Right lobe of liver (tissue), 6 donors: ENCODE measurements around the gene OR6B1. TPM values are rescaled to one million over a fixed set of nuclear protein-coding genes. Genes with fewer than 3 reads are reported as not detected.

Experiments
- ATAC-seq, 4 donors: fragments of 200-7000 bp; cut with Tn5 transposase; one replicate each; pipeline ENCODE4 v1.9.1; 2020; ENCODE audit warnings: mild to moderate bottlenecking in 4 of 4, moderate library complexity in 4 of 4
- DNase-seq, 3 donors: peaks; one replicate each; pipeline ENCODE4 v3.0.0-alpha.2; 2020
- H3K27ac ChIP-seq, 3 donors: fragments of 200-600 bp; one replicate each; pipeline ENCODE4 v1.8.0; 2022
- H3K27me3 ChIP-seq, 2 donors: fragments of 200-600 bp; one replicate each; pipeline ENCODE4 v1.8.0; 2022
- H3K36me3 ChIP-seq, 4 donors: fragments of 200-600 bp; sonication (generic) in 1 of 4; one replicate each; pipeline versions ENCODE4 v1.5.1 to v1.8.0; 2017 to 2022; ENCODE audit warnings: control low read depth in 1 of 4
- H3K4me1 ChIP-seq, 4 donors: fragments of 200-600 bp; sonication (generic) in 1 of 4; one replicate each; pipeline versions ENCODE4 v1.5.1 to v1.8.0; 2017 to 2022; ENCODE audit warnings: control low read depth in 1 of 4
- H3K4me3 ChIP-seq, 3 donors: fragments of 200-600 bp; one replicate each; pipeline ENCODE4 v1.8.0; 2022
- H3K9me3 ChIP-seq, 4 donors: fragments of 200-600 bp; sonication (generic) in 1 of 4; one replicate each; pipeline versions ENCODE4 v1.5.1 to v1.8.0; 2017 to 2022; ENCODE audit warnings: control low read depth in 1 of 4
- CTCF ChIP-seq, 4 donors: fragments of 200-600 bp in 3 of 4; fragments of 450-650 bp in 1 of 4; IDR thresholded peaks; one replicate each; pipeline versions ENCODE4 v1.5.1 to v1.8.0; 2016 to 2022; ENCODE audit warnings: antibody characterized with exemption in 4 of 4, mild to moderate bottlenecking in 2 of 4
- POLR2A ChIP-seq: fragments of 450-650 bp; IDR thresholded peaks from one replicate; pipeline ENCODE4 v1.6.1; 2017; ENCODE audit warnings: antibody characterized with exemption, mild to moderate bottlenecking
- WGBS: methylation state at CpG from one replicate; pipeline ENCODE4 v1.1.6; 2018; ENCODE audit warnings: low coverage, low lambda C conversion rate; ENCODE audit not compliant: insufficient coverage; ENCODE audit errors: missing lambda C conversion rate; 5-methylcytosine and 5-hydroxymethylcytosine counted together
- intact Hi-C, 2 donors: fragments of 100-400 bp; cut with DNase I; formaldehyde crosslinking; loops; one replicate each; pipeline versions ENCODE4 v1.11.2 to v1.14.1; 2022
- total RNA-seq, 6 experiments: library from RNA; depleted of rRNA in 2 of 6; stranded (reverse); fragments of >200 nt in 2 of 6; fragmentation: NEBNext Ultra II Directional in 3 of 6; extraction: Animal tissue kit (Norgen Biotek cat#: 25700) in 3 of 6; gene quantifications; one replicate each; pipeline versions ENCODE4 v1.1.0 to v1.2.4, GENCODE V29; 2016 to 2023
- donor health status: DM: no; HTN: yes; CAD: no.
- donor health status: DM: no; HTN: no; CAD: no.
- donor health status: DM: no; HTN: no; CAD: no.
- donor health status: DM: no; HTN: yes; CAD: no.
- donor health status: DM: no; HTN: yes; CAD: no.

The OR6B1 gene
- total RNA-seq, 6 experiments from 2014 or later = not detected

- TF ChIP-seq CTCF (IDR thresholded peaks at IDR 0.05) = no peak
- no peak for TF ChIP-seq POLR2A
- no peak overlapping the region for H3K4me3 ChIP-seq
- H3K36me3 ChIP-seq = no peaks in the 10 kb centered on the region
- no peak for DNase-seq
- ATAC-seq = no peak
- H3K4me1 ChIP-seq = no peaks in the 10 kb centered on the region
- no peak overlapping the region for H3K27ac ChIP-seq
- intact Hi-C loops = no loop called here
- no peaks in the 10 kb centered on the region for H3K9me3 ChIP-seq
- no peaks in the 10 kb centered on the region for H3K27me3 ChIP-seq
- WGBS = 41% methylated on average over 5 of the region's 5 CpGs
Measured at GRCh38 chr7:143960813-143961610, 39.1 kb upstream of the OR6B1 start.

- DNase-seq = no peak
- H3K4me1 ChIP-seq = no peaks in the 10 kb centered on the region
- H3K4me3 ChIP-seq = no peak overlapping the region
- TF ChIP-seq CTCF (IDR thresholded peaks at IDR 0.05) = no peak
- TF ChIP-seq POLR2A = no peak
- H3K27ac ChIP-seq = no peak overlapping the region
- H3K36me3 ChIP-seq = no peaks in the 10 kb centered on the region
- peak in 2 of 4 donors; percentile 17 to 45 for ATAC-seq
- H3K27me3 ChIP-seq = no peaks in the 10 kb centered on the region
- 27% methylated on average over 2 of the region's 2 CpGs for WGBS
- no peaks in the 10 kb centered on the region for H3K9me3 ChIP-seq
- intact Hi-C loops = no loop called here
Measured at GRCh38 chr7:143965280-143965679, 34.8 kb upstream of the OR6B1 start.

- intact Hi-C loops = no loop called here
- DNase-seq = no peak
- no peaks in the 10 kb centered on the region for H3K36me3 ChIP-seq
Measured at GRCh38 chr7:143967398-143967797, 32.7 kb upstream of the OR6B1 start.

DNA sequence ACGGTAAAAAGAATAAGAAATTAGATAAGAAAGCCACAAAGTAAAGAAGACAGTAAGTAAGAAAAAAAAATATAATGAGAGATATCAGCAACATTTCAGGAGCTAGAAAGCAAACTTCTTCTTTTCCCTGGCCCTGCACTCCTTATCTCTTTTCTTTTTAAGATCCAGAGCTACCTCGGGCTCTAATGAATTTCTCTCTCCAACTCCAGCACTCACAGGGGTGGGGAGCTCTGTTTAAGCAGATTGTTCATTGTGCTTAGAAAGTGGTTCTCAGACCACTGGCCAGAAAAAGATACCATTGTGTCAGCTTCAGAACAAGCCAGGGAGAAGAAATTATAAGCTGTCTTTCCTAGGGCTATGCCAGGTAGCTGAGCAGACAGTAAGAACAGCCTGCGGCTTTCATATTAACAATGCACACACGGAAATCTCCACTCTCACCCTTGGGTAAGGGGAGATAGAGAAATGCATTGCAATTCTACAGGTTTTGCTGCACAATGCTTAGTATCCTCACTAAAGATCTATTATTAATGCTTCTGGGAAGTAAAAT lies 26.2 kb upstream of the OR6B1 start:
- WGBS = 58% methylated on average over 4 of the region's 4 CpGs
- Histone ChIP-seq H3K4me1 (no peaks in the 10 kb centered on the region), H3K4me3 (no peak overlapping the region), H3K36me3 (no peaks in the 10 kb centered on the region), H3K27ac (no peak overlapping the region), H3K27me3 (no peaks in the 10 kb centered on the region), H3K9me3 (no peaks in the 10 kb centered on the region)
- intact Hi-C loops = no loop called here
- TF ChIP-seq POLR2A (no peak), CTCF (IDR thresholded peaks at IDR 0.05) (no peak)
- ATAC-seq = no peak
- DNase-seq = no peak

More at GRCh38 chr7:143967398-143967797, 32.7 kb upstream of the OR6B1 start:
- Histone ChIP-seq H3K27me3 (no peaks in the 10 kb centered on the region), H3K4me1 (no peaks in the 10 kb centered on the region), H3K27ac (no peak overlapping the region), H3K4me3 (no peak overlapping the region), H3K9me3 (no peaks in the 10 kb centered on the region)
- ATAC-seq = no peak
- 40% methylated on average over 4 of the region's 4 CpGs for WGBS
- TF ChIP-seq CTCF (IDR thresholded peaks at IDR 0.05) = no peak
- no peak for TF ChIP-seq POLR2A
